AG09309 (cell line): ENCODE measurements around the gene FAM151A.
A peak's percentile ranks its signal among the peaks of the same experiment; 100 is the strongest.

Source experiments
- DNase-seq: peaks from one replicate; pipeline ENCODE4 v3.0.0-alpha.2; 2010; ENCODE audit warnings: low read depth
- H3K4me3 ChIP-seq: 2 replicates; pipeline ENCODE4 v1.5.1; 2011; ENCODE audit warnings: mild to moderate bottlenecking, low read depth, low read length, moderate library complexity; ENCODE audit not compliant: control insufficient read depth
- TF ChIP-seq, protein P1 (sequence below): IDR thresholded peaks from 2 replicates; pipeline ENCODE4 v1.5.1; 2011; ENCODE audit warnings: mild to moderate bottlenecking, low read depth, low read length, inconsistent platforms; ENCODE audit not compliant: insufficient read depth, control insufficient read depth; ENCODE audit errors: missing control alignments

The FAM151A gene

DNA sequence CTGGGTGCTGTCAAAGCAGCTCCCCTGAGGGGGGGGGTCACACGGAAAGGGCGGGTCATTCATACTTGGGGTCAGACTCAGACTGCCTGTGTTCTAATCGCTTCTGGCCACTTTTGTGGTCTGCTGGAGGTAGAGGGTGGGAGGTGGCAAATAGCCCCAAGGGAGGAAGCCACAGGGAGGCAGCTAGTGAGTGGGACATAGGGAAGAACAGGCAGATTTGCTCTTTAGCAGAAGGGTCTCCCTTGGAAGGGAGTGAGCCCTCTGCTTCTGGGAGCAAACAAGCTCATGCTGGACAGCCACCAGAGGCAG, 50.8 kb downstream of the FAM151A start:
- no peak overlapping the region for H3K4me3 ChIP-seq
- no peak for DNase-seq
- TF ChIP-seq, protein P1, sequence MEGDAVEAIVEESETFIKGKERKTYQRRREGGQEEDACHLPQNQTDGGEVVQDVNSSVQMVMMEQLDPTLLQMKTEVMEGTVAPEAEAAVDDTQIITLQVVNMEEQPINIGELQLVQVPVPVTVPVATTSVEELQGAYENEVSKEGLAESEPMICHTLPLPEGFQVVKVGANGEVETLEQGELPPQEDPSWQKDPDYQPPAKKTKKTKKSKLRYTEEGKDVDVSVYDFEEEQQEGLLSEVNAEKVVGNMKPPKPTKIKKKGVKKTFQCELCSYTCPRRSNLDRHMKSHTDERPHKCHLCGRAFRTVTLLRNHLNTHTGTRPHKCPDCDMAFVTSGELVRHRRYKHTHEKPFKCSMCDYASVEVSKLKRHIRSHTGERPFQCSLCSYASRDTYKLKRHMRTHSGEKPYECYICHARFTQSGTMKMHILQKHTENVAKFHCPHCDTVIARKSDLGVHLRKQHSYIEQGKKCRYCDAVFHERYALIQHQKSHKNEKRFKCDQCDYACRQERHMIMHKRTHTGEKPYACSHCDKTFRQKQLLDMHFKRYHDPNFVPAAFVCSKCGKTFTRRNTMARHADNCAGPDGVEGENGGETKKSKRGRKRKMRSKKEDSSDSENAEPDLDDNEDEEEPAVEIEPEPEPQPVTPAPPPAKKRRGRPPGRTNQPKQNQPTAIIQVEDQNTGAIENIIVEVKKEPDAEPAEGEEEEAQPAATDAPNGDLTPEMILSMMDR = no peak

- no peak for DNase-seq
- TF ChIP-seq, protein P1 = no peak
- H3K4me3 ChIP-seq = no peak overlapping the region
Observed at GRCh38 chr1:54571803-54572541, 51.4 kb downstream of the FAM151A start.

DNA sequence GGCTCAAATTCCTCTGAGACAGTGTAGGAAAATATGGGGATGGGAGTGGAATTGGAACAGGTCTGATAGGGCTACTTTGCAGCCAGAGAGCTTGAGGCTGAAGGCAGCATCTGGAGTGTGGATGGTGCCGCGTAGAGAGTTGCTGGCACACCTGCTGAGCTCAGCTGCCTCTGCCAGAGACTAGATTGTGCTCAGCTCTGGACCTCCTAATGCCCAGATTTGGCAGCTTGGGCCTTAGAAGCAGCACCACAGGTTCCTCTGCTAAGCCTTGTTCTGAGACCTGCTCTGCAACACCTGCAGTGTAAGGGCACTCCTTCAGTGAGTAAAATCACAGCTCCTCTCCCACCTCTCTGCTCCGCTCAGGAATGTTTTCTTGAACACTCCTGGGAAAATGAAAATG, 52.0 kb downstream of the FAM151A start:
- no peak overlapping the region for H3K4me3 ChIP-seq
- DNase-seq = no peak
- TF ChIP-seq, protein P1 = no peak

GRCh38 chr1:54570161-54570560, 53.2 kb downstream of the FAM151A start:
- no peak overlapping the region for H3K4me3 ChIP-seq
- no peak for DNase-seq
- TF ChIP-seq, protein P1 = no peak

DNA sequence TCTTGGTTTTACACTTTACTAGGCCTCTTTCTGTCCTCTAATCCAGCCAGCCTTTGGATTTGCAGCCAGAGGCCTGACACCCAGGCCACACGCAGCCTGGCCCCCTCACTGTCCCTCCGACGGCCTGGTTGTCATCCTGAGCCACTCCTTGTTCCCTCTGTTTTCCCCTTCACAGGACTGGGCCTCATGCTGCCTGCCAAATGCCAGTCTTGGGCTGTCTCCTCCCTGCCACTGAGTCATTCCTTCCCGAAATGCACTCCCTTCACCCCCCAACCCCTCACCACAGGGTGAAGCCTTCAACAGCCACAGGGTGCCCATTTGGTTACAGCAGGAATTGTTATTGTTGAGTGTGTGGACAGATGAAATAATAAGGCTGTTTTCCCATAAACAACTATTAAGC, 54.0 kb downstream of the FAM151A start:
- peak; percentile 17 for DNase-seq
- TF ChIP-seq, protein P1 = no peak
- no peak overlapping the region for H3K4me3 ChIP-seq

- DNase-seq = no peak
- TF ChIP-seq, protein P1 = no peak
- H3K4me3 ChIP-seq = no peak overlapping the region
Observed at GRCh38 chr1:54567961-54568360, 55.4 kb downstream of the FAM151A start.
